ENCODE results near the gene SMCR8.
"Not testable (repeated sequence)": the region's sequence is repeated elsewhere in the genome, so short reads cannot be mapped to it uniquely, and the experiment has no call there.

Gene SMCR8

GRCh38 chr17:18360518-18360917 lies 45.4 kb downstream of the SMCR8 start:
- Histone ChIP-seq H3K4me2 (no peak overlapping the region), H4K20me1 (peaks cover 0 to 11% (median 0%) of the 10 kb centered on the region in 11 experiments; a peak in 2 of 22 replicates), H3K36me3 (peaks cover 9 to 52% (median 38%) of the 10 kb centered on the region in 11 experiments; a peak in 21 of 22 replicates), H3K9me3 (replicated peaks in 1 of 11) (peaks cover 0 to under 1% (median 0%) of the 10 kb centered on the region in 11 experiments; a peak in 2 of 22 replicates), H3K27ac (no peak overlapping the region), H3K9ac (no peak overlapping the region), H3K27me3 (no peaks in the 10 kb centered on the region), H3K4me1 (peaks cover 21 to 54% (median 41%) of the 10 kb centered on the region in 10 experiments), H3K4me3 (no peak overlapping the region)
- no peak for TF ChIP-seq Cebpa-rat (IDR thresholded peaks at IDR 0.05)

DNA sequence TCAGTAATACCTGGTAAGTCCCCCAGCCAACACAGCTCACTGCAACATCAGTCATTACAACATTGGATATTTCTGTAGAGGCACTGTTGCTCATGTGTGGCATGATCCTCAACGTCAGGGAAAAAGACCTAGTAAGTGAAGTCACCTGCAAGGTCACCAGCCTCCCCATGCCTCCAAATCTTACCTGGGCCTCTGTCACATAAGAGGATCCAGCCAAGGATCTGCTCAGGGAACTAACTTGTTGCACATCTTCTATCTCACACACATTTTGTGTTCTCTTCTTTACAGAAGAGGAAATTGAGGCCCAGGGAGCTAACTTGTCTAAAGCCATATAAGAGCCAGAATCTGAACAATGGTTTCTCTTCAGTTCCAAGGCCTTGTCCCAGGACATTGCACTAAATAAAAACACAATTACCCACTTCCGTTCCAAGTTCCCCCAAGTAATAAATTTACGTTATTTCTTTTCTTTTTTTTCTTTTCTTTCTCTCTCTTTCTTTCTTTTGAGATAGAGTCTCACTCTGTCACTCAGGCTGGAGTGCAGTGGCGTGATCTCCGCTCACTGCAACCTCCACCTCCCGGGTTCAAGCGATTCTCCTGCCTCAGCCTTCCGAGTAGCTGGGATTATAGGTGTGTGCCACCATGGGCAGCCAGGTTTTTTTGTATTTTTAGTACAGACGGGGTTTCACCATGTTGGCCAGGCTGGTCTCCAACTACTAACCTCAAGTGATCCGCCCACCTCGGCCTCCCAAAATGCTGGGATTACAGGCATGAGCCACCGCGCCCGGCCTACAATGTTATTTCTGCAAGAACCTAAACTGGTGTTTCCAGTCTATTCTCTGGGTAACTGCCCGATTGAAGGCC lies 47.0 kb downstream of the SMCR8 start:
- Histone ChIP-seq H3K4me2 (peak overlapping the region; percentile 71 to 98 (median 93)), H4K20me1 (peaks cover 0 to 3% (median 0%) of the 10 kb centered on the region in 11 experiments; a peak in 2 of 22 replicates), H3K4me1 (peaks cover 16 to 38% (median 27%) of the 10 kb centered on the region in 10 experiments), H3K9me3 (replicated peaks in 1 of 11) (peaks cover 6 to 8% (median 7%) of the 10 kb centered on the region in 11 experiments; a peak in 14 of 22 replicates), H3K27ac (peak overlapping the region in 7 of 11 experiments; percentile 76 to 86 (median 84); a peak in 14 of 22 replicates), H3K4me3 (peak overlapping the region; percentile 79 to 95 (median 90)), H3K36me3 (peaks cover 9 to 37% (median 26%) of the 10 kb centered on the region in 11 experiments; a peak in 20 of 22 replicates), H3K9ac (peak overlapping the region; percentile 79 to 89 (median 86); a peak in 20 of 22 replicates), H3K27me3 (no peaks in the 10 kb centered on the region)
- TF ChIP-seq Cebpa-rat (IDR thresholded peaks at IDR 0.05), result no peak

- peaks cover 16 to 32% (median 22%) of the 10 kb centered on the region in 10 experiments for H3K4me1 ChIP-seq
- H4K20me1 ChIP-seq, result peaks cover 0 to 3% (median 0%) of the 10 kb centered on the region in 11 experiments; a peak in 2 of 22 replicates
- H3K9ac ChIP-seq, result peak overlapping the region; percentile 79 to 89 (median 86)
- peaks cover 6 to 8% (median 7%) of the 10 kb centered on the region in 11 experiments; a peak in 14 of 22 replicates for H3K9me3 ChIP-seq (replicated peaks in 1 of 11)
- no peak for TF ChIP-seq Cebpa-rat (IDR thresholded peaks at IDR 0.05)
- peak overlapping the region; percentile 79 to 95 (median 90) for H3K4me3 ChIP-seq
- H3K27me3 ChIP-seq, result no peaks in the 10 kb centered on the region
- H3K4me2 ChIP-seq, result peak overlapping the region; percentile 71 to 98 (median 93)
- peaks cover 9 to 34% (median 25%) of the 10 kb centered on the region in 11 experiments; a peak in 20 of 22 replicates for H3K36me3 ChIP-seq
- H3K27ac ChIP-seq, result peak overlapping the region; percentile 33 to 86 (median 78); a peak in 21 of 22 replicates
Observed at GRCh38 chr17:18362698-18363100, 47.6 kb downstream of the SMCR8 start.

- peaks cover 9 to 29% (median 22%) of the 10 kb centered on the region in 11 experiments; a peak in 20 of 22 replicates for H3K36me3 ChIP-seq
- peak within 1 kb of the TSS; percentile 79 to 89 (median 86) for H3K9ac ChIP-seq
- H3K4me1 ChIP-seq, result peaks cover 15 to 29% (median 21%) of the 10 kb centered on the region in 10 experiments
- peaks cover 0 to 3% (median 0%) of the 10 kb centered on the region in 11 experiments; a peak in 2 of 22 replicates for H4K20me1 ChIP-seq
- peak within 1 kb of the TSS; percentile 71 to 98 (median 93) for H3K4me2 ChIP-seq
- no peaks in the 10 kb centered on the region for H3K27me3 ChIP-seq
- TF ChIP-seq Cebpa-rat (IDR thresholded peaks at IDR 0.05), result no peak
- H3K9me3 ChIP-seq (replicated peaks in 1 of 11), result peaks cover 6 to 8% (median 7%) of the 10 kb centered on the region in 11 experiments; a peak in 14 of 22 replicates
- H3K27ac ChIP-seq, result peak within 1 kb of the TSS; percentile 33 to 86 (median 78); a peak in 21 of 22 replicates
- peak within 1 kb of the TSS; percentile 79 to 95 (median 90) for H3K4me3 ChIP-seq
Observed at GRCh38 chr17:18363101-18364049, 48.3 kb downstream of the SMCR8 start, which contains the start of gene SHMT1. SHMT1 (minus strand) TSS chr17:18363550; CDS start chr17:18355981, 7,569 bp downstream.

DNA sequence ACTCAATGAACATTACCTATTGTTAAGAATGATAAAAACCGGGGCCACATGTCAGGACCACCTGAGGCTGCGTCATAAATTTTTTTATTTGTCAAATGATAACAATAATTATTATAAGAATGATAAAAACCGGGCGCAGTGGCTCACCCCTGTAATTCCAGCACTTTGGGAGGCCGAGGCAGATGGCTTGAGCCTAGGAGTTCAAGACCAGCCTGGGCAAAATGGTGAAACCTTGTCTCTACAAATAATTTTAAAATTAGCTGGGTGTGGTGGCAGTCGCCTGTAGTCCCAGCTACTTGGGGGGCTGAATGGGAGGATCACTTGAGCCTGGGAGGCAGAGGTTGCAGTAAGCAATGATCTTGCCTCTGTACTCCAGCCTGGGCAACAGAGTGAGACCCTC lies 49.1 kb downstream of the SMCR8 start:
- Histone ChIP-seq H3K27me3 (no peaks in the 10 kb centered on the region), H3K27ac (no peak overlapping the region), H3K9ac (no peak overlapping the region), H3K36me3 (peaks cover 5 to 21% (median 14%) of the 10 kb centered on the region in 11 experiments; a peak in 20 of 22 replicates), H3K9me3 (replicated peaks in 1 of 11) (peaks cover 6 to 8% (median 7%) of the 10 kb centered on the region in 11 experiments; a peak in 14 of 22 replicates), H3K4me2 (peak overlapping the region; percentile 57 to 98 (median 93); a peak in 19 of 22 replicates), H3K4me3 (peak overlapping the region in 1 of 10 experiments; percentile 91; a peak in 2 of 20 replicates), H3K4me1 (peaks cover 13 to 29% (median 21%) of the 10 kb centered on the region in 10 experiments), H4K20me1 (peaks cover 0 to 3% (median 0%) of the 10 kb centered on the region in 11 experiments; a peak in 2 of 22 replicates)
- TF ChIP-seq Cebpa-rat (IDR thresholded peaks at IDR 0.05), result no peak

DNA sequence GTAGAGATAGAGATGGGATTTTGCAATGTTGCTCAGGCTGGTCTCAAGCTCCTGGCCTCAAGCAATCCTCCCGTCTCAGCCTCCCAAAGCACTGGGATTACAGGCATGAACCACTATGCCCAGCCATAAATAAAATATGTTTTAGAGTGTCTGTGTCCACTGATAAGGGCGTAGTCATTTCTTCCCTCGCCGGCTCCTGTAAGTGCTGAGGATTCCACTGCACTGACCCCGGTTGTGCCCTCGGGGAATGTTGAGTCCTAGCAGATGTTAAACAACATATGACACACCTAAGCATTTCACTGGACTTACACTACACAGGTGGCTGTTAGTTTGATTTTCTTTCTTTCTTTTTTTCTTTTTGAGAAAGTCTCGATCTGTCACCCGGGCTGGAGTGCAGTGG lies 53.9 kb downstream of the SMCR8 start:
- no peak overlapping the region for H3K27ac ChIP-seq
- no peaks in the 10 kb centered on the region for H4K20me1 ChIP-seq
- no peaks in the 10 kb centered on the region for H3K36me3 ChIP-seq
- H3K27me3 ChIP-seq, result no peaks in the 10 kb centered on the region
- H3K4me1 ChIP-seq, result peaks cover 0 to 13% (median 8%) of the 10 kb centered on the region in 10 experiments; a peak in 13 of 20 replicates
- no peak overlapping the region for H3K4me2 ChIP-seq
- H3K4me3 ChIP-seq, result no peak overlapping the region
- TF ChIP-seq Cebpa-rat (IDR thresholded peaks at IDR 0.05), result no peak
- peaks cover 6 to 8% (median 7%) of the 10 kb centered on the region in 11 experiments; a peak in 14 of 22 replicates for H3K9me3 ChIP-seq (replicated peaks in 1 of 11)
- no peak overlapping the region for H3K9ac ChIP-seq

DNA sequence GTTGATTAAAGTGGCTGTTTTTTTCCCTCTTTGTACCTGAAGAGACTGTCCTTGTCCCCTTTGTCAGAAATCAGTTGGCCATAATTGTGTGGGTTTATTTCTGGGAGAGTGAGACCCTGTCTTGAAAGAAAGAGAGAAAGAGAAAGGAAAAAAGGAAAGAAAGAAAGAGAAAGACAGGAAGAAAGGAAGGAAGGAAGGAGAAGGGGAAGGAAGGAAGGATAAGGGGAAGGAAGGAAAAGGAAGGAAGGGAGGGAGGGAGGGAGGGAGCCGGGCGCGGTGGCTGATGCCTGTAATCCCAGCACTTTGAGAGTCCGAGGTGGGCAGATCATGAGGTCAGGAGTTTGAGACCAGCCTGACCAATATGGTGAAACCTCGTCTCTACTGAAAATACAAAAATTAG lies 55.7 kb downstream of the SMCR8 start:
- Histone ChIP-seq H3K4me1 (peaks cover 0 to 11% (median 6%) of the 10 kb centered on the region in 10 experiments; a peak in 12 of 20 replicates), H3K27me3 (no peaks in the 10 kb centered on the region), H3K27ac (no peak overlapping the region), H4K20me1 (no peaks in the 10 kb centered on the region), H3K9ac (no peak overlapping the region), H3K4me2 (peak overlapping the region in 5 of 11 experiments; percentile 16 to 43 (median 27); a peak in 4 of 22 replicates), H3K4me3 (no peak overlapping the region), H3K9me3 (replicated peaks in 1 of 11) (peaks cover 8 to 24% (median 15%) of the 10 kb centered on the region in 11 experiments; a peak in 17 of 22 replicates), H3K36me3 (peaks cover 0 to 3% (median 0%) of the 10 kb centered on the region in 11 experiments; a peak in 1 of 22 replicates)
- no peak for TF ChIP-seq Cebpa-rat (IDR thresholded peaks at IDR 0.05)

- Histone ChIP-seq H3K4me1 (peaks cover 5 to 18% (median 11%) of the 10 kb centered on the region in 10 experiments), H3K4me2 (peak overlapping the region in 6 of 11 experiments; percentile 10 to 43 (median 26); a peak in 6 of 22 replicates), H3K4me3 (no peak overlapping the region), H3K9me3 (replicated peaks in 1 of 11) (peaks cover 4 to 19% (median 10%) of the 10 kb centered on the region in 11 experiments; a peak in 15 of 22 replicates), H4K20me1 (no peaks in the 10 kb centered on the region), H3K36me3 (peaks cover 0 to 3% (median 0%) of the 10 kb centered on the region in 11 experiments; a peak in 1 of 22 replicates), H3K27ac (no peak overlapping the region), H3K27me3 (no peaks in the 10 kb centered on the region), H3K9ac (no peak overlapping the region)
- TF ChIP-seq Cebpa-rat (IDR thresholded peaks at IDR 0.05), result no peak
Observed at GRCh38 chr17:18371455-18371854, 56.4 kb downstream of the SMCR8 start.

DNA sequence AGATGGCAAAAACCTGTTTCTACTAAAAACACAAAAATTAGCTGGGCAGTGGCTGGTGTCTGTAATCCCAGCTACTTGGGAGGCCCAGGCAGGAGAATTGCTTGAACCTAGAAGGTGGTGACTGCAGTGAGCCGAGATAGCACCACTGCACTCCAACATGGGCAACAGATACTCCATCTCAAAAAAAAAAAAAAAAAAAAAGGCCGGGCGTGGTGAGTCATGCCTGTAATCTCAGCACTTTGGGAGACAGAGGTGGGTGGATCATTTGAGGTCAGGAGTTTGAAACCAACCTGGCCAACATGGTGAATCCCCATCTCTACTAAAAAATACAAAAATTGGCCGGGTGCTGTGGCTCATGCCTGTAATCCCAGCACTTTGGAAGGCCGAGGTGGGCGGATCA lies 58.1 kb downstream of the SMCR8 start:
- Histone ChIP-seq H3K9me3 (replicated peaks in 1 of 11) (peaks cover 4 to 19% (median 10%) of the 10 kb centered on the region in 11 experiments; a peak in 15 of 22 replicates), H3K4me1 (peaks cover 22 to 35% (median 28%) of the 10 kb centered on the region in 10 experiments)
- H4K20me1 ChIP-seq, H3K36me3 ChIP-seq, H3K4me3 ChIP-seq, H3K27me3 ChIP-seq, H3K27ac ChIP-seq, H3K4me2 ChIP-seq, H3K9ac ChIP-seq: not testable (repeated sequence)
